Measurements from ENCODE around the gene KRTAP5-4. TPM values are rescaled to one million over a fixed set of nuclear protein-coding genes. Genes with fewer than 3 reads are reported as not detected.

Gene KRTAP5-4
- total RNA-seq (2022; extraction: Qiagen RNA extraction) = not detected in 5 replicates

DNA sequence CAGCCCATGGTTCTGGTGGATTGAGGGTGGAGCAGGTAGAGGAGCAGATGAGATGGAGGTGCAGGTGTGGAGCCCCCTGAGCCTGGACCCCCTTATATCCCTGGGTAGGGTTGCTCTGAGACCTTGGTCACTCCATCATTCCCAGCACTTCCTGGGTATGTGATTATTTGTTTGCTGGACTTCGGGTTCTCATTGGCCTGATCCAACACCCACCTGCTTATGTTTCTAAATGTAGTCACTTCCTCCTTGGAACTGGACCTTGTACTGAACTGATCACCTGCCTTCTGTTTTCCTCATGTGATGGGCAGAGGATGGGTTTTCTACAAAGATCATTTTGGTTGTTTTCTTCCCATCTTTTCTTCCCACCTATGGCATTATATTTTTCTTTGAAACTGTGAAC lies at the start of gene KRTAP5-4:
TSS of gene KRTAP5-4 (minus strand) at position 53 of the 400 bp plus-strand sequence. CDS start at position 8, 45 bp downstream.

DNA sequence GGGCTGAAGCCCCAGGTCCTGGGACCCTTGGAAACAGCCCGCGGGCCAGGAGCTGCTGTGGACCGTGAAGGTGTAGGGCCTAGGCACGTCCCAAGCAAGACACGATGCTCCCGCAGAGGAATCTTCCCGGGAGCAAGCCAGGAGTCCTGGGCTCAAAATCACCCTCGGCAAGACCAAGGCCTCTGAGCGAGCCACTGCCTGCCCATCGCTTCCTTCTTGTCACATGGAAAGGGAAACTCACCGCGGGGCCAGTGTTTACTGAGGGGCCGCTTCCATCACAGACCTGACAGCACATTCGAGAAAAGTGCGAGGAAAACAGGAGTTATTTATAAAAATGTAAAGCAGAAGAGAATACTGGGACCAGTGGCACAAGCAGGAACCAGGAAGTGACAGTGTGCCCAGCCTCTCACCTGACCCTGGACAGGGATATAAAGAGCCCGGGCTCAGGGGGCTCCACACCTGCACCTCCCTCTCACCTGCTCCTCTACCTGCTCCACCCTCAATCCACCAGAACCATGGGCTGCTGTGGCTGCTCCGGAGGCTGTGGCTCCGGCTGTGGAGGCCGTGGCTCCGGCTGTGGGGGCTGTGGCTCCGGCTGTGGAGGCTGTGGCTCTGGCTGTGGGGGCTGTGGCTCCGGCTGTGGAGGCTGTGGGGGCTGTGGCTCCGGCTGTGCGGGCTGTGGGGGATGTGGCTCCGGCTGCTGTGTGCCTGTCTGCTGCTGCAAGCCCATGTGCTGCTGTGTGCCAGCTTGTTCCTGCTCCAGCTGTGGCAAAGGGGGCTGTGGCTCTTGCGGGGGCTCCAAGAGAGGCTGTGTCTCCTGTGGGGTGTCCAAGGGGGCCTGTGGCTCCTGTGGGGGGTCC lies 7.6 kb upstream of the KRTAP5-4 start, which contains the start of gene KRTAP5-5:
TSS of gene KRTAP5-5 (plus strand) at position 450 of the 860 bp plus-strand sequence. CDS start at position 516, 66 bp downstream.

DNA sequence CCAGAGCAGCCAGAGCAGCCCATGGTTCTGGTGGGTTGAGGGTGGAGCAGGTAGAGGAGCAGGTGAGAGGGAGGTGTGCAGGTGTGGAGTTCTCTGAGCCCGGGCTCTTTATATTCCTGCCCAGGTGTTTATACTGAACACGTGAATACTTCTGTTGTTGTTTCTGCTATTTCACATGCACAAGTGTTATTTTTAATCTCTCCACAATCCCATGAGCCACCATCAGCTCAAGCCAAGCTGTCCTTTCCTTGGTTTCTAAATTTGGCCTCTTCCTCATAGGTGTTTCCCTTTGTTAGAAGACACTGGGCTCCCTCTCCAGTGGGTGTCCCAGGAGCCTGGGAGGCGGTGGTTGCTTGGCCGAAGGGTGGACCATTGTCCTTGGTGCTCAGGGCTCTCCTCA lies 13.6 kb downstream of the KRTAP5-4 start, which contains the start of gene KRTAP5-3:
TSS of gene KRTAP5-3 (minus strand) at position 101 of the 400 bp plus-strand sequence. CDS start at position 23, 78 bp downstream.

DNA sequence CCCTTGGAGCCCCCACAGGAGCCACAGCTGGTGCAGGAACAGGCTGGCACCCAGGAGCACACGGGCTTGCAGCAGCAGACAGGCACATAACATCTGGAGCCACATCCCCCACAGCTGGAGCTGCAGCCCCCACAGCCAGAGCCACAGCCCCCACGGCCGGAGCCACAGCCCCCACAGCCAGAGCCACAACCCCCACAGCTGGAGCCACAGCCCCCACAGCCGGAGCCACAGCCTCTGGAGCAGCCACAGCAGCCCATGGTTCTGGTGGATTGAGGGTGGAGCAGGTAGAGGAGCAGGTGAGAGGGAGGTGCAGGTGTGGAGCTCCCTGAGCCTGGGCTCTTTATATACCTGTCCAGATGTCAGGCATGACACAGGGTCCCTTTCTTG lies 24.0 kb downstream of the KRTAP5-4 start, which contains the start of gene KRTAP5-2:
TSS of gene KRTAP5-2 (minus strand) at position 301 of the 387 bp plus-strand sequence. CDS start at position 257, 44 bp downstream.

DNA sequence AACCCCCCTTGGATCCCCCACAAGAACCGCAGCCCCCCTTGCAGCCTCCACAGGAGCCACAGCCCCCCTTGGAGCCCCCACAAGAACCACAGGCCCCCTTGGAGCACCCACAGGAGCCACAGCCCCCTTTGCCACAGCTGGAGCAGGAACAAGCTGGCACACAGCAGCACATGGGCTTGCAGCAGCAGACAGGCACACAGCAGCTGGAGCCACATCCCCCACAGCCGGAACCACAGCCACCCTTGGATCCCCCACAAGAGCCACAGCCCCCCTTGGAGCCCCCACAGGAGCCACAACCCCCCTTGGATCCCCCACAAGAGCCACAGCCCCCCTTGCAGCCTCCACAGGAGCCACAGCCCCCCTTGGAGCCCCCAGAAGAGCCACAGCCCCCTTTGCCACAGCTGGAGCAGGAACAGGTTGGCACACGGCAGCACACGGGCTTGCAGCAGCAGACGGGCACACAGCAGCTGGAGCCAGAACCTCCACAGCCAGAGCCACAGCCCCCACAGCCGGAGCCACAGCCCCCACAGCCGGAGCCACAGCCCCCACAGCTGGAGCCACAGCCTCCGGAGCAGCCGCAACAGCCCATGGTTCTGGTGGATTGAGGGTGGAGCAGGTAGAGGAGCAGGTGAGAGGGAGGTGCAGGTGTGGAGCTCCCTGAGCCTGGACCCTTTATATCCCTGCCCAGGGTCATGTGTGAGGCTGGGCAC lies 37.1 kb downstream of the KRTAP5-4 start, which contains the start of gene KRTAP5-1:
TSS of gene KRTAP5-1 (minus strand) at position 623 of the 710 bp plus-strand sequence. CDS start at position 589, 34 bp downstream.

GRCh38 chr11:1572197-1573076 lies 49.5 kb downstream of the KRTAP5-4 start, which contains the start of gene DUSP8:
Gene DUSP8 (minus strand): TSS chr11:1572271. CDS start chr11:1565826, 6,445 bp downstream.

Other genes starting within 250 kb of the KRTAP5-4 start
- gene BRSK2, start 232.2 kb downstream of the KRTAP5-4 start, total RNA-seq (2022; extraction: Qiagen RNA extraction) = 4.9 to 6.6 TPM (median 6.4 TPM) in 5 replicates
- gene MOB2, start 135.4 kb downstream of the KRTAP5-4 start, total RNA-seq (2022; extraction: Qiagen RNA extraction) = 40.9 to 45.2 TPM (median 43.7 TPM) in 5 replicates
- gene DUSP8, start 49.9 kb downstream of the KRTAP5-4 start, total RNA-seq (2022; extraction: Qiagen RNA extraction) = 0.74 to 1.5 TPM (median 1.2 TPM) in 5 replicates
- not detected in 5 replicates for gene KRTAP5-1, start 36.9 kb downstream of the KRTAP5-4 start, total RNA-seq (2022; extraction: Qiagen RNA extraction)
- gene KRTAP5-2, start 23.8 kb downstream of the KRTAP5-4 start, total RNA-seq (2022; extraction: Qiagen RNA extraction) = not detected in 5 replicates
- not detected in 5 replicates for gene KRTAP5-3, start 13.7 kb downstream of the KRTAP5-4 start, total RNA-seq (2022; extraction: Qiagen RNA extraction)
- not detected in 5 replicates for gene KRTAP5-5, start 7.6 kb upstream of the KRTAP5-4 start, total RNA-seq (2022; extraction: Qiagen RNA extraction)
- not detected in 5 replicates for gene KRTAP5-6, start 75.1 kb upstream of the KRTAP5-4 start, total RNA-seq (2022; extraction: Qiagen RNA extraction)
- gene IFITM10, start 128.5 kb upstream of the KRTAP5-4 start, total RNA-seq (2022; extraction: Qiagen RNA extraction) = 1.1 to 2.3 TPM (median 1.2 TPM) in 5 replicates
- gene CTSD, start 141.8 kb upstream of the KRTAP5-4 start, total RNA-seq (2022; extraction: Qiagen RNA extraction) = 403 to 567 TPM (median 491 TPM) in 5 replicates
- gene SYT8, start 212.9 kb upstream of the KRTAP5-4 start, total RNA-seq (2022; extraction: Qiagen RNA extraction) = 0.32 to 0.90 TPM (median 0.46 TPM) in 5 replicates
- 0.28 to 0.36 TPM (median 0.31 TPM) in 3 of 5 replicates, not detected in the others for gene TNNI2, start 216.8 kb upstream of the KRTAP5-4 start, total RNA-seq (2022; extraction: Qiagen RNA extraction)
- 1.1 to 3.1 TPM (median 2.1 TPM) in 5 replicates for gene LSP1, start 230.9 kb upstream of the KRTAP5-4 start, total RNA-seq (2022; extraction: Qiagen RNA extraction)